ENCODE data around the gene OGFR.
A peak's percentile ranks its signal among the peaks of the same experiment; 100 is the strongest.

The OGFR gene, protein sequence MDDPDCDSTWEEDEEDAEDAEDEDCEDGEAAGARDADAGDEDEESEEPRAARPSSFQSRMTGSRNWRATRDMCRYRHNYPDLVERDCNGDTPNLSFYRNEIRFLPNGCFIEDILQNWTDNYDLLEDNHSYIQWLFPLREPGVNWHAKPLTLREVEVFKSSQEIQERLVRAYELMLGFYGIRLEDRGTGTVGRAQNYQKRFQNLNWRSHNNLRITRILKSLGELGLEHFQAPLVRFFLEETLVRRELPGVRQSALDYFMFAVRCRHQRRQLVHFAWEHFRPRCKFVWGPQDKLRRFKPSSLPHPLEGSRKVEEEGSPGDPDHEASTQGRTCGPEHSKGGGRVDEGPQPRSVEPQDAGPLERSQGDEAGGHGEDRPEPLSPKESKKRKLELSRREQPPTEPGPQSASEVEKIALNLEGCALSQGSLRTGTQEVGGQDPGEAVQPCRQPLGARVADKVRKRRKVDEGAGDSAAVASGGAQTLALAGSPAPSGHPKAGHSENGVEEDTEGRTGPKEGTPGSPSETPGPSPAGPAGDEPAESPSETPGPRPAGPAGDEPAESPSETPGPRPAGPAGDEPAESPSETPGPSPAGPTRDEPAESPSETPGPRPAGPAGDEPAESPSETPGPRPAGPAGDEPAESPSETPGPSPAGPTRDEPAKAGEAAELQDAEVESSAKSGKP

DNA sequence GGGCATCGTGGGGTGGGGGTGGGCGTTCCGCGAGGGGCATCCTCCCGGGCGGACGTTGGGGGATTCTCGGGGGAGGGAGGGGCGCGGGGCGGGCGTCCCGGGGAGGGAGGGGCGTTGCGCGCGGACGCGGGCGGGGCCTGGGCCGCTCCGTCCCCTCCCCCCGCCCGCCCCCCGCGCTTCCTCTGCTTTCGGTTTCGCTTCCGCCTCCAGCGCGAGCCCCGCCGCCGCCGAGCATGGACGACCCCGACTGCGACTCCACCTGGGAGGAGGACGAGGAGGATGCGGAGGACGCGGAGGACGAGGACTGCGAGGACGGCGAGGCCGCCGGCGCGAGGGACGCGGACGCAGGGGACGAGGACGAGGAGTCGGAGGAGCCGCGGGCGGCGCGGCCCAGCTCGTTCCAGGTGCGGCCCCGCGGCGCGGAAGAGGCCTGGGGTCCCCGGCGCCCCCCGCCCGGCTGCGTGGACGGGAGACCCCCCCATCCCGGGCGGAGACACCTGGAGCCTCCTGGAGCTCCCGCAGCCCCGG lies at the start of gene OGFR:
Gene OGFR, plus strand, starts transcription at position 209 of the 528 bp plus-strand sequence. Its CDS starts 25 bp downstream, at position 234.
- peak; percentile 35 for DNase-seq

DNA sequence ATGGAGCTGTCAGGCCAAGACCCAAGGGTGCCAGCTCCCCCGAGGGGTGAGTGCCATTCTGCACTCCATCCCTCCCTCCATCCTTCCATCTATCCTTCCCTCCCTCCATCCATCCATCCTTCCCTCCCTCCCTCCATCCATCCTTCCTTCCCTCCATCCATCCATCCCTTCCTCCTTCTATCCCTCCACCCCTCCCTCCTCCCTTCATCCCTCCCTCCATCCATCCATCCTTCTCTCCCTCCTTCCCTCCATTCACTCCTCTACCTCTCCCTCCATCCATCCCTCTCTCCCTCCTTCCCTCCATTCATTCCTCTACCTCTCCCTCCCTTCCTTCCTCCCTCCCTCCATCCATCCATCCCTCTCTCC lies 49.7 kb upstream of the OGFR start:
- no peak for DNase-seq

DNA sequence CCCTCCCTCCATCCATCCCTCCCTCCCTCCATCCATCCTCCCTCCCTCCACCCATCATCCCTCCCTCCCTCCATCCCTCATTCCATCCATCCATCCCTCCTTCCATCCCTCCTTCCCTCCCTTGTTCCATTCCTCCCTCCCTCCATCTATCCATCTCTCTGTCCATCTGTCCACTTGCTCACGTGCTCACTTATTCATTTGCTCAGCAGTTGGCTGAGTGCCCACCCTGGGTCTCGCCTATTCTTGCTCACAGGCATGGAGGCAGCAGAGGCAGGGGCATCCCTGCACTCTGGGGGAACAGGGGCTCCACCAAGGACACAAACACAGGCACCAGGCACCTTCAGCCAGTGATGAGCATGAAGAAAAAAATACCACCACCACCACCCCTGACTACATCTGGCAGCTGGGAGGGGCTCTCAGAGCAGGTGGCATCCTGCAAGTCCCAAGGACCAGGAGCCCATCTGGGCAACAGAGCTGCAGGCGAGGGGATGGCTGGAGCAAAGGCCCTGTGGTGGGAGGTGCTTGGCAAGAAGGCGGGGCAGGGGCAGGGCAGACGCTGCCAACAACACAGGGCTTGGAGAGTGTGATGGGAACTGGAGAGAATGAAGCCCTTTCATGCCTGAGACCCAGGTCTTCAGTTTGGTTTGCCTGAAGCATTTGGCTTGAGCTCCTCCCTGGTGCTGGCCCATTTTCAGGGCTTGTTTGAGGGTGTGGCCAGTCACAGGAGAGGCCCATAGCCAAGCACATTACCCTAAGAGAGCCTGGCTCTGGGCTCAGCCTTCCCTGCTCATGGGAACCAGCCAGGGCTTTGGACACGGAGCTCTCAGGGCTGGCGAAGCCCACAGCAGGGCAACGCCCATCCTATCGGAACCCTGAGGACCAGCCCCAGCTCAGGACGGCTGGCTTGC lies 48.6 kb upstream of the OGFR start:
- no peak for DNase-seq

DNA sequence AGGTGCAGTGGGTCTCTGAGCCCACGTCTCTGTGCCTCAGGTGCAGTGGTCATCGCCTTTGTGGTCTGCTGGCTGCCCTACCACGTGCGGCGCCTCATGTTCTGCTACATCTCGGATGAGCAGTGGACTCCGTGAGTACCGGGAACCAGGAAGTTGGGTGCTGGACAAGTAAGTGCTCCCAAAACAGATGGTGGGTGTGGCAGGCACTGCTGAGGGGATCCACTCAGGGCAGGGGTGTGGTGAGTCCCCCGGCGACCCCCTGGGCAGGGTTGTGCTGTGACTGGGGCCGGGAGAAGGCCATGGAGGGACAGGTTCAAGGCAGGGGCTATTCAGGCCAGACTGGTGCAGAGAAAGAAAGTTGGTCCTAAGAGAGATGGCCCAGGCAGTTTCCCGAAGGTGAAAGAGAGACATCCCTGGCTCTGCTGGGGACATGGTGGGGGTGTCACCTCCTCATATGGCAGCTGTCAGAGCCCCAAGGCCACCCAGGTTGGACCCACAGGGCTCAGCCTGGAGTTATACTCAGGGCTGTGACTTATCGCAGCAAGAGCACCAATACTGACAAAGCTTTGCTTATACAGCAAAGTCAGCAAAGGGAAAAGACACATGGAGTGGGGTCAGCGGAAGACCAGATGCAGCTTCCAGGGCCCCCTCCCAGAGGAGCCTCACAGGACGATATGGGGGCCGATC lies 46.3 kb upstream of the OGFR start:
- no peak for DNase-seq

DNA sequence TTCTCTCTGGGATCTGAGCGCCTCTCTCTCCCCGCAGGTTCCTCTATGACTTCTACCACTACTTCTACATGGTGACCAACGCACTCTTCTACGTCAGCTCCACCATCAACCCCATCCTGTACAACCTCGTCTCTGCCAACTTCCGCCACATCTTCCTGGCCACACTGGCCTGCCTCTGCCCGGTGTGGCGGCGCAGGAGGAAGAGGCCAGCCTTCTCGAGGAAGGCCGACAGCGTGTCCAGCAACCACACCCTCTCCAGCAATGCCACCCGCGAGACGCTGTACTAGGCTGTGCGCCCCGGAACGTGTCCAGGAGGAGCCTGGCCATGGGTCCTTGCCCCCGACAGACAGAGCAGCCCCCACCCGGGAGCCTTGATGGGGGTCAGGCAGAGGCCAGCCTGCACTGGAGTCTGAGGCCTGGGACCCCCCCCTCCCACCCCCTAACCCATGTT lies 44.6 kb upstream of the OGFR start:
- DNase-seq, result no peak

DNA sequence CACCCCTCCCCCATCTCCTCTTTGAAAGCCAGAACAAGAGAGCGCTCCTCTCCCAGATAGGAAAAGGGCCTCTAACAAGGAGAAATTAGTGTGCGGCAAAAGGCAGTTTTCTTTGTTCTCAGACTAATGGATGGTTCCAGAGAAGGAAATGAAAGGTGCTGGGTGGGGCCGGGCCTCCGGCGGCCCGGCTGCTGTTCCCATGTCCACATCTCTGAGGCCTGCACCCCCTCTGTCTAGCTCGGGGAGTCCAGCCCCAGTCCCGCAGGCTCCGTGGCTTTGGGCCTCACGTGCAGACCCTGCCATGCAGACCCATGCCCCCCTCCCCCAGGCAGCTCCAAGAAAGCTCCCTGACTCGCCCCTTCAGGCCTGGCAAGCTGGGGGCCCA lies 44.2 kb upstream of the OGFR start:
- no peak for DNase-seq

DNA sequence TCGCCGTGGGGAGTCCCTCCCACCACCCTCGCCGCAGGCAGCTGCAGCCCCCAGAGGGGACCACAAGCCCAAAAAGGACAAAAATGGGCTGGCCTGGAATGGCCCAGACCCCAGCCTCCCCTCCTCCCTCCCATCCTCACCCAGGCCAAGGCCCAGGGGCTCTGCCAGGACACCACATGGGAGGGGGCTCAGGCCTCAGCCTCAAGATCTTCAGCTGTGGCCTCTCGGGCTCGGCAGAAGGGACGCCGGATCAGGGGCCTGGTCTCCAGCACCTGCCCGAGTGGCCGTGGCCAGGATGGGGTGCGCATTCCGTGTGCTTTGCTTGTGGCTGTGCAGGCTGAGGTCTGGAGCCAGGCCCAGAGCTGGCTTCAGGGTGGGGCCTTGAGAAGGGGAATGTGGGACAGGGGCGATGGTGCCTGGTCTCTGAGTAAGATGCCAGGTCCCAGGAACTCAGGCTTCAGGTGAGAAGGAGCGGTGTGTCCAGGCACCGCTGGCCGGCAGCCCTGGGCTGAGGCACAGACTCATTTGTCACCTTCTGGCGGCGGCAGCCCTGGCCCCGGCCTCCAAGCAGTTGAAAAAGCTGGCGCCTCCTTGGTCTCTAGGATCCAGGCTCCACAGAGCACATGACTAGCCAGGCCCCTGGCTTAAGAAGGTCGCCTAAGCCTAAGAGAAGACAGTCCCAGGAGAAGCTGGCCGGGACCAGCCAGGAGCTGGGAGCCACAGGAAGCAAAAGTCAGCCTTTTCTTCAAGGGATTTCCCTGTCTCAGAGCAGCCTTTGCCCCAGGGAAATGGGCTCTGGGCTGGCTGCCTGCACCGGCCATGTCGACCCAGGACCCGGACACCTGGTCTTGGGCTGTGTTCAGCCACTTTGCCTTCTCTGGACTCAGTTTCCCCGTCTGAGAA lies 43.5 kb upstream of the OGFR start:
- no peak for DNase-seq

DNA sequence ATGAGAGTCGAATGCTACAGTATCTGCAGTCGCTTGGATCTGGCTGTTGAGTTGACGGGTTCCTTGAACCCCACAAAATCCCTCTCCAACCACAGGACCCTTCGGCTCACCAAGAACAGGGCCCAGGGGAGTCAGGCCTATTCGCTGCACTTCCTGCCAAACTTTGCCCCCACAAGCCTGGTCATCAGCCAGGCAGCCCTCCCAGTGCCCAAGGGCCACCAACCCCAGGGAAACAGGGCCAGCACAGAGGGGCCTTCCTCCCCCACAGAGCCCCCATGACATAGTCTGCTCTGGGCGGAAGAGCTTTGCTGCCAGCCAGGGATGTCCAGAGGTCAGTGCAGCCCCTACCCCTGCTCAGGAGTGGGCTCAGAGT lies 42.9 kb upstream of the OGFR start:
- DNase-seq, result no peak

DNA sequence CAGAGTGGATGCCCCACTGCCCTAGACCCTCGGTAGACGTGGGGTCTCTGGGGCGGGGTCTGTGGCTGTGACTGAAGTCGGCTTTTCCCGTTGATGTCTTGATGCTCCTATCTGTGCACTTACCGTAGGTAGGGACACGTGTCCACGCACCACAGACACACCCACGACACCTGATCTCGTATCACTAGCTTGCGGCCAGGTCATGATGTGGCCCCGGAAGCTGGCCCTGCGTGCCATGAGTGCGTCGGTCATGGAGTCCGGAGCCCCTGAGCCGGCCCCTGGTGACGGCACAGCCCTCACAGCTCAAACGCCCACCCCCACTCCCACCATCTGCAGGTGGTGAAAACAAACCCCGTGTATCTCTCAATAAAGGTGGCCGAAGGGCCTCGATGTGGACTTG lies 42.3 kb upstream of the OGFR start:
- no peak for DNase-seq

DNA sequence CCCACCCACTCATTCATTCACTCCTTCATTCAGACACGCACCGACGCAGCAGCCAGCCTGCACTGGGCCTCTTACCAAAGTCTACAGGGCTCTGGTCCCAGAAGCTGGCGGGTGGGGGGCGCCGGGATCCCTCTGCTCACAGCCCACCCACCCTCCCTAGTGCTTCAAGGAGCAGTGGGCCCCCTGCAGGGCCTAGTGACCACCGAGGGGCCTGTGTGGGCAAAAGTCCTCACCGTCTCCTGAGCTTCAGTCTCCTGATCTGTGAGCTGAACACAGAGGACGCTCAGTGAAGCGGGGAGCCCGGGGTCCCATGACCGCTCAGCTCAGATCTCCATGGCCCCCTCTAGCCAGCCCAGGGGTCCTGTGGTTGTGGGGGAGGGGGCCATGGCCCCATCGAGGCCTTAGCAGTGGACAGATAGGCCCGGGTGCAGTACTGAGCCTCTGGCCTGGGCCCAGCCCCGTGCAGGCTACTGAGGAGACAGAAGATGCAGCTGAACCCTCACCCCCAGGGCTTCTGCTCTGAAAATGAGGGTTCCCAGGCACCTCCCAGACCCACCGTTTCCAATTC lies 41.8 kb upstream of the OGFR start:
- DNase-seq, result no peak

DNA sequence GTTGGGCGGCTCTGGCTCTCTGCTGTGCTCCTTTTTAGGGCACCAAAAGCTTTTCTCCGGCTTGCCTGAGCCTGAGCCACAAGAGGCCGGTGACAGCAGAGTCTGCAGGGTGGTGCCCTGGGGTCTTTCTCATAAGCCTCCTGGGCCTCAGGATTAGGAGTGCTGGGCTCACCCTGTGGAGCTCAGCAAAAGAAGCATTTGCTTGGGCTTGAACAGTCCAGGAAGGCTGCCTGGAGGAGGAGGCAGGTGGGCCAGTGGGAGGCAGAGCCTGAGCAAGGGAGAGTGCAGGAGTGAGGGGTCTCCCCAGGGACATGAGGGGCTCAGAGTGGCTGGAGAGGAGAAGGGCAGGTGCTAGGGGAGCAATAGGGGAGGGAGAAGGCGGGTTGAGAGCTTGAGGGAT lies 41.2 kb upstream of the OGFR start:
- no peak for DNase-seq

DNA sequence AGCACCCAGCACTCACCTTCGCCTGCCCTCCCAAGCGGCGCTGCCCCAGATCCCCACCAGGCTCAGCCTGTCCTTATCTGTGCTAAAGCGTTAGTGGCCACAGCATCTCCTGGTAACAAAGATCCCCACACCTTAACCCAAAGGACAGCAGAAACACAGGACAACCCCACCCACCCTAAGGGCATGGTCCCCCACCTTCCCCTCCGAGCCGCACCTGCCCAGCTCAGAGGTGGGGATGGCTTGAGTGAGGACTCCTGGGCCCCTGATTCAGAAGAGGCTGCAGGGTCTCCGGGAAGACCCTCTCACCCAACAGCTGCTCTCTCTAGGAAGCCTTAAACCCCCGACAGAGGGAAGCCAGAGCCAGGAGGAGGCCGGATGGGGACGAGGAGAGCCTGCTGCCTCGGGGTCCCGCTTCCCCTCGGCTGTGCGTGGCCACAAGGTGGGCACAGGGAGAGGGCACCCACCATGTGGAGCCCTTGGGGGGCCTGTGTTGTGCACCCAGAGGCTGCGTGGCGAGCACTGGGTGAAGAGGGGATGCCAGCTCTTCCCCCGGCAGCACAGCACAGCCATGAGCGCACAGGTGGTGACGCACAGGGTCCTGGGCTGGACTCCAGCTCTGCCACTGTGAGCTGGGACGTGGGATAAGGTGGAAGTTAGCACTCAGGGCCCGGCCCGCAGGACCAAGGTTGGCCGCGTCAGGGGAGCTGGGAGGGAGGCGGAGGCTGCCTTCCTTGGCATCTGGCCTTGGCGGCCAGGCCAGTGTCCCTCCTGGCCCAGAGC lies 40.3 kb upstream of the OGFR start:
- DNase-seq, result no peak

DNA sequence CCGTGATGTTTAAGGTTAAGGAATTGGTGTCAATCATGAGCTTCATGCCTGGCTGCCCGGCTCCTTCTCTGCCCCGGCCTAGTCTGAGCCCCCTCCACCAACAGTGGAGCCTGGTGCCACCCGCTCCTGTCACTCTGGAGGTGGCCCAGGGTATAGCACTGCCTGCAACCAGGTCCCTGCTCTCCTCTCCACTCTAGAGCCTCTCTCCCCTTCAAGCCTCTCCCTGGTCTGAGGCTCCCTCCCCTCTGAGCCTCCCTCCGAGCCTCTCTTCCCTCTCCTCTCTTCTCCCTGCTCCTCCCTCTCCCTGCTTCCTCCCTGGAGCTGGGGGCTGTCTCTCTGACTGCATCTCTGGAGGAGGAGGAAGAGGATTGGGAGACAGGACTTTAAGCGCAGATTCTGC lies 39.6 kb upstream of the OGFR start:
- DNase-seq, result no peak

DNA sequence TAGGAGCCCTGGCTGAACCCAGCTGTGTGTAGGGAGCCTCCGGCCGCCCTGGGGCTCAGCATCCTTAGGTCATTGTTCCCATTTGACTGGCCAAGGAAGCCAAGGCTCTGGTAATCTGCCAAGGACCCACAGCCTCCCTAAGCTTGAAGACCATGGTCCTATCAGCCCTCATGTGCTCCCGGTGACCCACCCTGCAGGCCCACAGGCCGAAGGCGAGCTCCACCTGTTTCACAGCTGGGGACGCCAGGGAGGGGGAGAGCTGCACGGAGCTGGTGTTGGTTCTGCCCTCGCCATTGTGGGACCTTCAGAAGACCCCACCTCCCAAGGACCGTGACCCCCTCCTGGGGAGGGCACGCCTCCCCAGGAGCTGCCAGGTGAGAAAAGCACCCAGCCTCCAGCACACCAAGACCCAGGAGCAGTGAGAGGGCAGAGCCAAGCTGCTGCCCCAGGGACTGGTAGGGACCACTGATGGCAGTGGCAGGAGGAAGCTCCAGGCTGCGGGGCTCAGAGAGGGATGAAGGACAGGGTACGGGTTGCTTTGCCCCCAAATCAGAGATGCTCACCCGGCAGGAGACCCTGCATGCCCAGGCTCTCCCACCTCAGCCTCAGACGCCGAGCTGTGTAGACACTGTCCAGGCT lies 39.1 kb upstream of the OGFR start:
- DNase-seq, result no peak

DNA sequence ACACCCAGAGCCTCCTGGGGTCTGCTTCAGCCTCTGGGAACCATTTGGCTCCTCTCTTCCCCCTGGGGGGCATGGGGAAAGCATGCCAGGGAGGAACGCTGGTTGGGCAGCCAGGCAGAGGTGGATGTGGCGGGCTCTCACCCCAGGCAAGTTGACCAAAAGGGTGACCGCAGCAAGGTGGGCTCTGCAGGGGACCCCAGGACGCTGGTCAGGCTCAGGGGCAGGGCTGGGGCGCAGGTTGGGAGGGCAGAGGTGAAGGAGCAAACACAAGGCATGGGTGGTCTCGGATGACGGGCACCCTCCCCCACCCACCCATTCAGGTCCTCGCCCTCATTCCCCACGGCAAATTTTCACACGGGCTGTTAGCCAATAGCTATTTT lies 38.6 kb upstream of the OGFR start:
- DNase-seq, result no peak

DNA sequence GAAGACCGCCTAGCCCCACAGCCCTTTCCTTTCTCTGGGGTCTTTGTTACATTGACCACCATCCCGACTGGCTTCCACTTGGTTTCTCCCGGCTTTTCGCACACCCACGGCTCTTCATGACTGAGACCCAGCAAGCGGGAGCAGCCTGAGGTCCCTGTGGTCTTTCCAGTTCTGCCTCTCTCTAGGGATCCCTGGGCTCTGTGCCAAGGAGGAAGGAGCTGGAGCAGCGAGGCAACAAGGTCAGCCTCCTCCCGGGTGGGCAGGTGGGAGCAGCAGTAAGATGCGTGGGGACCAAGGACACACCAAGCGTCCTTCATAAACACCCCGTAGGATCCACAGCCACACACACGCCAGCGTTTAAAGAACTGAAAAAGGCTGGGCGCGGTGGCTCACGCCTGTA lies 37.9 kb upstream of the OGFR start:
- DNase-seq, result no peak

DNA sequence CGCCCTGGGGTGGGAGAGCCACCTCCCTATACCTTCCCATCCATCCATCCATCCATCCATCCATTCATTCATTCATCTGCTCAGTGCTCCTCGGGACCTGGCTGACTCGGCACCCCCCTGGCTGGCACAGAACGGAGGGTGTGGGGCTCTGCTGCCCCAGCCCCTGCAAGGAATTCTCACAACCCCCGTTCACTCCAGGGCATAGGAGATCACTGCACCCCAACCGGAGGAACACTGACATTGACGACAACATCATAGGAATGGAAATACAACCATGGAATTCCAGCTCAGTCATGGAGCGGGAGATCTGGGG lies 36.4 kb upstream of the OGFR start:
- no peak for DNase-seq

DNA sequence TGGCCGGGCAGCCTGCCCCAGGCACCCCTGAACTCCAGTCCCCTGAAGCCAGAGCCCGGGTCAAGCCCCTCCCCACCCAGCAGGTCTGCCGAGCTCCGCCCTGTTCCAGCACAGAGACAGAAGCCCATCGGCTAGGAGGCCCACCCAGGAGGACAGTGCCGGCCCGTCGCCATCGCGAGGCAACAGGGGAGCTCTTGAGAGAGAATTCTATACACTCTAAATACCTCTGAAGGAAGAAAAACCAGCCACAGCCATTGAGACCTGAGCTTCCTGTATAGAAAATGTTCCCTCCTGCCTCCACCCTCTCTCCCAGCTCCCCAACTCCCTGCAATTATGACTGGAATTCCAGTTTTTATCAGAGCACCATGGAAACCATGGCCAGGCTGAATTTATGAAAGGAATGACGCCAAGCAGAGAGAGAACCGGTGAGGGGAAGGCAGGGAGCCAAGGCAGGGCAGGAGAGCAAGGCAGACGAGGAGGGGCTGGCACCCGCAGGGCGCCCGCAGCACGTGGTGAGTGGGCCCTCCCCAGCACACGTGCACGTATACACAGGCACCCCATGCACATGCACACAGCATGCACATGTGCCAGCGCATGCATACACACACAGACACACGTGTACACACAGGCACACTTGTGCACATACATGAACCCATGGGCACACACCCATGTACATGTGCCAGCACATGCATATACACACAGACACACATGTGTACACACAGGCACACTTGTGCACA lies 35.9 kb upstream of the OGFR start:
- no peak for DNase-seq

DNA sequence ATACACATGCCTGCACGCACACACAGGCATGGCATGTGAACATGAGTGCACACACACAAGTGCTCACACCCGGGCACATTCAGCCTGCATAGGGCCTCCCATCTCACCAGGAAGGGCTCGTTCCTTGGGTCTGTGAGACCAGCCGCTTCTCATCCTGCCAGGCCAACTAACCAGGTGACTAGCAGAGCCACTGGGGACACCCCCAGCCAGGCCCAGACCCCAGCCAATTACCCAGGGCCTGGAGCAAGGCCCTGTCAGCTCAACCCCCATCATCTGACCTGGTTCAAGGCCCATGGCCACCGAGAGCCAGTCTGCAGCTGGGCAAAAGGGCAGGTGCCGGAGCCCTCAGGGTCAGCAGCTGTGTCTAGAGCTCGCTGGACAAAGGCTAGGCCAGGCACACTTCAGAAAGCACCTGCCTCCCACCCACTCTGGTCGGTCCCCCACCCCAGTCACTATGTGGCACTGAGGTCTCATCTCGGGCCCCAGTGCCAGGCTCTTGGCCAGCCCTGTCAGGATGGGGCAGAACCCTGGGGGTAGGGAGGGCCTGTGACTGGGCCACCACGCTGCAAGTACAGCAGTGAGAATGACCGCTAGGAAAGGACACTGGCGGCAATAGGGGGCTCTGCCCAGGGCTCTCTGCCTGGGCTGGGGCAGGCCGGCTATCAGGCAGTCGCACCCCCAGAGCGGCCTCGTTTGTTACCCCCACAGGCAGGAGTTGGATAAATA lies 35.1 kb upstream of the OGFR start:
- DNase-seq, result no peak

All from hematopoietic multipotent progenitor cell treated with erythropoietin and hydrocortisone succinate and interleukin-3 and kit ligand, for 8 days (in vitro differentiated cells).